Measurements from ENCODE around the gene KDM1B. TPM values are rescaled to one million over a fixed set of nuclear protein-coding genes. Genes with fewer than 3 reads are reported as not detected.
"Not testable (repeated sequence)": the region's sequence is repeated elsewhere in the genome, so short reads cannot be mapped to it uniquely, and the experiment has no call there.

Gene KDM1B
- total and polyA plus RNA-seq, 2 experiments from 2014 or later: 3.8 to 9.0 TPM

DNA sequence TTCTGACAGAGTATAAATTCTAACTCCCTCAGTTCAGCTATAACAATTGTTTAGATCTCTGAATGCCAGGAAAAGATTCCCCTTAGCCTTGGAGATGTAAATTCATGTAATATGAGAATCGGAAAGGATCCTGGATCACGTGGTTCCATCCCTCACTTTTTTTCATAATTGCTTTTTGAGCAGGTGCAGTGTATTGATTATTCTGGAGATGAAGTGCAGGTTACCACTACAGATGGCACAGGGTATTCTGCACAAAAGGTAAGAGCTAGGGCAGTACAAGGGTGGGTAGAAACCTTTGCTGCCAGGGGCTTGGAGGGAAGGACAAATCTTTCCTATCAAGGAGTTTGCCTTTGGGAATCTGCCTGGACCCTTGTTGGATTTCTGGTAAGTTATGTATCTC, 52.7 kb downstream of the KDM1B start (continued):
- TF ChIP-seq, protein P1, sequence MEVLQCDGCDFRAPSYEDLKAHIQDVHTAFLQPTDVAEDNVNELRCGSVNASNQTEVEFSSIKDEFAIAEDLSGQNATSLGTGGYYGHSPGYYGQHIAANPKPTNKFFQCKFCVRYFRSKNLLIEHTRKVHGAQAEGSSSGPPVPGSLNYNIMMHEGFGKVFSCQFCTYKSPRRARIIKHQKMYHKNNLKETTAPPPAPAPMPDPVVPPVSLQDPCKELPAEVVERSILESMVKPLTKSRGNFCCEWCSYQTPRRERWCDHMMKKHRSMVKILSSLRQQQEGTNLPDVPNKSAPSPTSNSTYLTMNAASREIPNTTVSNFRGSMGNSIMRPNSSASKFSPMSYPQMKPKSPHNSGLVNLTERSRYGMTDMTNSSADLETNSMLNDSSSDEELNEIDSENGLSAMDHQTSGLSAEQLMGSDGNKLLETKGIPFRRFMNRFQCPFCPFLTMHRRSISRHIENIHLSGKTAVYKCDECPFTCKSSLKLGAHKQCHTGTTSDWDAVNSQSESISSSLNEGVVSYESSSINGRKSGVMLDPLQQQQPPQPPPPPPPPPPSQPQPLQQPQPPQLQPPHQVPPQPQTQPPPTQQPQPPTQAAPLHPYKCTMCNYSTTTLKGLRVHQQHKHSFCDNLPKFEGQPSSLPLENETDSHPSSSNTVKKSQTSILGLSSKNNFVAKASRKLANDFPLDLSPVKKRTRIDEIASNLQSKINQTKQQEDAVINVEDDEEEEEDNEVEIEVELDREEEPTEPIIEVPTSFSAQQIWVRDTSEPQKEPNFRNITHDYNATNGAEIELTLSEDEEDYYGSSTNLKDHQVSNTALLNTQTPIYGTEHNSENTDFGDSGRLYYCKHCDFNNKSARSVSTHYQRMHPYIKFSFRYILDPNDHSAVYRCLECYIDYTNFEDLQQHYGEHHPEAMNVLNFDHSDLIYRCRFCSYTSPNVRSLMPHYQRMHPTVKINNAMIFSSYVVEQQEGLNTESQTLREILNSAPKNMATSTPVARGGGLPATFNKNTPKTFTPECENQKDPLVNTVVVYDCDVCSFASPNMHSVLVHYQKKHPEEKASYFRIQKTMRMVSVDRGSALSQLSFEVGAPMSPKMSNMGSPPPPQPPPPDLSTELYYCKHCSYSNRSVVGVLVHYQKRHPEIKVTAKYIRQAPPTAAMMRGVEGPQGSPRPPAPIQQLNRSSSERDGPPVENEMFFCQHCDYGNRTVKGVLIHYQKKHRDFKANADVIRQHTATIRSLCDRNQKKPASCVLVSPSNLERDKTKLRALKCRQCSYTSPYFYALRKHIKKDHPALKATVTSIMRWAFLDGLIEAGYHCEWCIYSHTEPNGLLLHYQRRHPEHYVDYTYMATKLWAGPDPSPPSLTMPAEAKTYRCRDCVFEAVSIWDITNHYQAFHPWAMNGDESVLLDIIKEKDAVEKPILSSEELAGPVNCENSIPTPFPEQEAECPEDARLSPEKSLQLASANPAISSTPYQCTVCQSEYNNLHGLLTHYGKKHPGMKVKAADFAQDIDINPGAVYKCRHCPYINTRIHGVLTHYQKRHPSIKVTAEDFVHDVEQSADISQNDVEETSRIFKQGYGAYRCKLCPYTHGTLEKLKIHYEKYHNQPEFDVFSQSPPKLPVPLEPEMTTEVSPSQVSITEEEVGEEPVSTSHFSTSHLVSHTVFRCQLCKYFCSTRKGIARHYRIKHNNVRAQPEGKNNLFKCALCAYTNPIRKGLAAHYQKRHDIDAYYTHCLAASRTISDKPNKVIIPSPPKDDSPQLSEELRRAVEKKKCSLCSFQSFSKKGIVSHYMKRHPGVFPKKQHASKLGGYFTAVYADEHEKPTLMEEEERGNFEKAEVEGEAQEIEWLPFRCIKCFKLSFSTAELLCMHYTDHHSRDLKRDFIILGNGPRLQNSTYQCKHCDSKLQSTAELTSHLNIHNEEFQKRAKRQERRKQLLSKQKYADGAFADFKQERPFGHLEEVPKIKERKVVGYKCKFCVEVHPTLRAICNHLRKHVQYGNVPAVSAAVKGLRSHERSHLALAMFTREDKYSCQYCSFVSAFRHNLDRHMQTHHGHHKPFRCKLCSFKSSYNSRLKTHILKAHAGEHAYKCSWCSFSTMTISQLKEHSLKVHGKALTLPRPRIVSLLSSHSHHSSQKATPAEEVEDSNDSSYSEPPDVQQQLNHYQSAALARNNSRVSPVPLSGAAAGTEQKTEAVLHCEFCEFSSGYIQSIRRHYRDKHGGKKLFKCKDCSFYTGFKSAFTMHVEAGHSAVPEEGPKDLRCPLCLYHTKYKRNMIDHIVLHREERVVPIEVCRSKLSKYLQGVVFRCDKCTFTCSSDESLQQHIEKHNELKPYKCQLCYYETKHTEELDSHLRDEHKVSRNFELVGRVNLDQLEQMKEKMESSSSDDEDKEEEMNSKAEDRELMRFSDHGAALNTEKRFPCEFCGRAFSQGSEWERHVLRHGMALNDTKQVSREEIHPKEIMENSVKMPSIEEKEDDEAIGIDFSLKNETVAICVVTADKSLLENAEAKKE (CRISPR knock-in tag; IDR thresholded peaks at IDR 0.05): no peak
- TF ChIP-seq POLR2AphosphoS5 (IDR thresholded peaks at IDR 0.05; ENCODE audit: low read depth) (no peak), NANOG (IDR thresholded peaks at IDR 0.05; ENCODE audit: borderline replicate concordance) (no peak), REST (IDR thresholded peaks at IDR 0.05; ENCODE audit: unreplicated experiment) (no peak), ETS1 (IDR thresholded peaks at IDR 0.05) (no peak)

GRCh38 chr6:18208778-18209177, 53.6 kb downstream of the KDM1B start:
- not testable (repeated sequence) for H3K36me3 ChIP-seq (ENCODE audit: insufficient read depth); H3K4me1 ChIP-seq (ENCODE audit: insufficient read depth); ATAC-seq; H3F3A ChIP-seq (replicated peaks; ENCODE audit: low read depth); H3K4me2 ChIP-seq; H3K4me1 Mint-ChIP-seq; DNase-seq (ENCODE audit: low spot score); H3K4me3 ChIP-seq; H3K9me3 Mint-ChIP-seq; H3K79me2 ChIP-seq (replicated peaks; ENCODE audit: insufficient read depth); H2AFZ ChIP-seq; H3K9me2 ChIP-seq (ENCODE audit: insufficient read depth); H4K20me1 ChIP-seq (replicated peaks; ENCODE audit: insufficient read depth); H3K36me3 Mint-ChIP-seq (ENCODE audit: low read depth); H3K4me3 Mint-ChIP-seq; H3K27ac ChIP-seq (ENCODE audit: low read depth); H3K27me3 Mint-ChIP-seq (ENCODE audit: insufficient read depth, low read depth, poor library complexity); H3K27me3 ChIP-seq (ENCODE audit: insufficient read depth); H3K27ac Mint-ChIP-seq

Data from GM23338 (cell line).